HEK293 (cell line): Measurements from ENCODE around the gene SUPV3L1.

Source experiments
- ATF2 ChIP-seq: fragments of 450-650 bp; formaldehyde crosslinking; IDR thresholded peaks from 2 replicates; pipeline ENCODE4 v1.5.1; 2016; ENCODE audit warnings: missing biosample characterization, missing genetic modification characterization, low read depth
- CTCF ChIP-seq: fragments of 450-650 bp; formaldehyde crosslinking; IDR thresholded peaks from 2 replicates; pipeline ENCODE4 v1.5.1; 2016; ENCODE audit warnings: missing biosample characterization, missing genetic modification characterization
- ELK4 ChIP-seq: IDR thresholded peaks from 2 replicates; pipeline ENCODE4 v1.6.1; 2011; ENCODE audit warnings: mild to moderate bottlenecking, low read depth, low read length, borderline replicate concordance
- PRDM10 ChIP-seq: fragments of 450-650 bp; formaldehyde crosslinking; IDR thresholded peaks from 2 replicates; pipeline ENCODE4 v1.5.1; 2016; ENCODE audit warnings: missing biosample characterization, missing genetic modification characterization
- ZNF274 ChIP-seq, 2 experiments: fragments of 200-500 bp in 1 of 2; fragments of 450-650 bp in 1 of 2; sonication (Bioruptor generic) in 1 of 2; formaldehyde crosslinking in 1 of 2; IDR thresholded peaks; 2 replicates each; pipeline versions ENCODE4 v1.5.1 to v1.6.1; 2014 to 2016; ENCODE audit warnings: borderline replicate concordance in 1 of 2, inconsistent platforms in 1 of 2, low read length in 1 of 2, missing biosample characterization in 1 of 2, missing genetic modification characterization in 1 of 2
- ZNF324 ChIP-seq: fragments of 450-650 bp; formaldehyde crosslinking; IDR thresholded peaks from 2 replicates; pipeline ENCODE4 v1.5.1; 2016; ENCODE audit warnings: missing biosample characterization, missing genetic modification characterization
- ZNF366 ChIP-seq: fragments of 450-650 bp; formaldehyde crosslinking; conservative IDR thresholded peaks from 2 replicates; pipeline ENCODE4 v1.5.1; 2016; ENCODE audit warnings: missing biosample characterization, missing genetic modification characterization

- TF ChIP-seq CTCF (tag by site-specific recombination): no peak
- TF ChIP-seq ZNF274 (IDR thresholded peaks at IDR 0.05; ENCODE audit: low read length): no peak
- no peak for TF ChIP-seq ZNF274 (tag by site-specific recombination; IDR thresholded peaks at IDR 0.05; ENCODE audit: borderline replicate concordance)
- no peak for TF ChIP-seq ZNF324
- TF ChIP-seq ELK4: no peak
- no peak for TF ChIP-seq ATF2
- no peak for TF ChIP-seq PRDM10
- no peak for TF ChIP-seq ZNF366 (tag by site-specific recombination)
Observed at GRCh38 chr10:69145329-69145728, 34.7 kb upstream of the SUPV3L1 start.
